GM12872 (cell line): ENCODE measurements around the gene KCNK18.

Experiments
- CTCF ChIP-seq: IDR thresholded peaks from 3 replicates; pipeline ENCODE4 v1.5.1; 2011; ENCODE audit warnings: low read depth, mild to moderate bottlenecking, low read length, moderate library complexity; ENCODE audit not compliant: insufficient read depth

Gene KCNK18

GRCh38 chr10:117240621-117241529 is 43.6 kb downstream of the KCNK18 start, which contains the start of gene SLC18A2:
Gene SLC18A2, plus strand, starts transcription at chr10:117241114. Its CDS starts 580 bp downstream, at chr10:117241694.
- no peak for TF ChIP-seq CTCF

GRCh38 chr10:117241541-117242462 is 44.5 kb downstream of the KCNK18 start:
- no peak for TF ChIP-seq CTCF

- TF ChIP-seq CTCF, result no peak
Observed at GRCh38 chr10:117242463-117242832, 45.2 kb downstream of the KCNK18 start.

GRCh38 chr10:117246997-117247671 is 49.8 kb downstream of the KCNK18 start:
- no peak for TF ChIP-seq CTCF

GRCh38 chr10:117248750-117249465 is 51.6 kb downstream of the KCNK18 start:
- no peak for TF ChIP-seq CTCF

- TF ChIP-seq CTCF, result no peak
Observed at GRCh38 chr10:117249493-117250093, 52.3 kb downstream of the KCNK18 start.
